Measurements from ENCODE around the gene SLC4A11. TPM values are rescaled to one million over a fixed set of nuclear protein-coding genes. Genes with fewer than 3 reads are reported as not detected.
A peak's percentile ranks its signal among the peaks of the same experiment; 100 is the strongest.

SLC4A11 gene
- total and polyA plus RNA-seq, 7 donors, result 0.10 to 1.4 (median 0.44) TPM

GRCh38 chr20:3279761-3280160 lies 40.8 kb upstream of the SLC4A11 start:
- H3K4me3 ChIP-seq, result no peak overlapping the region

GRCh38 chr20:3277686-3278465 lies 38.9 kb upstream of the SLC4A11 start:
- Histone ChIP-seq H3K27ac (no peak overlapping the region), H3K36me3 (ENCODE audit: insufficient read depth in 1 of 2, low read depth in 1 of 2) (peaks cover 10 to 100% of the 10 kb centered on the region in 2 donors), H3K9me3 (no peaks in the 10 kb centered on the region), H3K4me3 (no peak overlapping the region), H3K4me1 (peaks cover 4% of the 10 kb centered on the region), H3K27me3 (ENCODE audit: insufficient read depth in 3 of 3, low read length in 2 of 3) (no peaks in the 10 kb centered on the region)
- TF ChIP-seq CTCF (IDR thresholded peaks at IDR 0.05), result no peak
- DNase-seq (no peak), ATAC-seq (no peak)
- intact Hi-C loops (cut with DNase I), result no loop called here
- 89 to 92% (median 91%) methylated on average over 7 of the region's 7 CpGs for WGBS, 3 donors

More at GRCh38 chr20:3279761-3280160, 40.8 kb upstream of the SLC4A11 start:
- H3K4me1 ChIP-seq, result peaks cover 4% of the 10 kb centered on the region
- peaks cover 10 to 100% of the 10 kb centered on the region in 2 donors for H3K36me3 ChIP-seq (ENCODE audit: insufficient read depth in 1 of 2, low read depth in 1 of 2)
- ATAC-seq (no peak), DNase-seq (no peak)
- WGBS, 3 donors, result 93 to 100% (median 100%) methylated on average over 1 of the region's 1 CpG
- no peak overlapping the region for H3K27ac ChIP-seq
- intact Hi-C loops (cut with DNase I), result no loop called here
- no peaks in the 10 kb centered on the region for H3K9me3 ChIP-seq
- no peaks in the 10 kb centered on the region for H3K27me3 ChIP-seq (ENCODE audit: insufficient read depth in 3 of 3, low read length in 2 of 3)
- no peak for TF ChIP-seq CTCF (IDR thresholded peaks at IDR 0.05)

- DNase-seq, result no peak
- Histone ChIP-seq H3K27ac (no peak overlapping the region), H3K9me3 (no peaks in the 10 kb centered on the region), H3K4me1 (peaks cover 4% of the 10 kb centered on the region), H3K4me3 (no peak overlapping the region), H3K36me3 (ENCODE audit: insufficient read depth in 1 of 2, low read depth in 1 of 2) (peaks cover 7 to 99% of the 10 kb centered on the region in 2 donors), H3K27me3 (ENCODE audit: insufficient read depth in 3 of 3, low read length in 2 of 3) (no peaks in the 10 kb centered on the region)
- peak; percentile 43 to 80 (median 74) for ATAC-seq
- TF ChIP-seq CTCF (IDR thresholded peaks at IDR 0.05), result peak; percentile 33
- WGBS, 3 donors, result 22 to 43% (median 30%) methylated on average over 1 of the region's 1 CpG
- intact Hi-C loops (cut with DNase I), result no loop called here
These were observed 37.7 kb upstream of the SLC4A11 start for GRCh38 chr20:3276680-3277015.

GRCh38 chr20:3275966-3276679 lies 37.1 kb upstream of the SLC4A11 start:
- no peak for ATAC-seq
- Histone ChIP-seq H3K36me3 (ENCODE audit: insufficient read depth in 1 of 2, low read depth in 1 of 2) (peaks cover 7 to 99% of the 10 kb centered on the region in 2 donors), H3K27me3 (ENCODE audit: insufficient read depth in 3 of 3, low read length in 2 of 3) (no peaks in the 10 kb centered on the region), H3K27ac (peak overlapping the region; percentile 54), H3K4me1 (peaks cover 4% of the 10 kb centered on the region), H3K9me3 (no peaks in the 10 kb centered on the region), H3K4me3 (no peak overlapping the region)
- WGBS, 3 donors, result 77 to 78% (median 77%) methylated on average over 2 of the region's 2 CpGs
- intact Hi-C loops (cut with DNase I), result no loop called here
- DNase-seq, result no peak
- no peak for TF ChIP-seq CTCF (IDR thresholded peaks at IDR 0.05)

All from psoas muscle (tissue), 8 donors.